ENCODE data around the gene ITPR1.

ITPR1 gene

DNA sequence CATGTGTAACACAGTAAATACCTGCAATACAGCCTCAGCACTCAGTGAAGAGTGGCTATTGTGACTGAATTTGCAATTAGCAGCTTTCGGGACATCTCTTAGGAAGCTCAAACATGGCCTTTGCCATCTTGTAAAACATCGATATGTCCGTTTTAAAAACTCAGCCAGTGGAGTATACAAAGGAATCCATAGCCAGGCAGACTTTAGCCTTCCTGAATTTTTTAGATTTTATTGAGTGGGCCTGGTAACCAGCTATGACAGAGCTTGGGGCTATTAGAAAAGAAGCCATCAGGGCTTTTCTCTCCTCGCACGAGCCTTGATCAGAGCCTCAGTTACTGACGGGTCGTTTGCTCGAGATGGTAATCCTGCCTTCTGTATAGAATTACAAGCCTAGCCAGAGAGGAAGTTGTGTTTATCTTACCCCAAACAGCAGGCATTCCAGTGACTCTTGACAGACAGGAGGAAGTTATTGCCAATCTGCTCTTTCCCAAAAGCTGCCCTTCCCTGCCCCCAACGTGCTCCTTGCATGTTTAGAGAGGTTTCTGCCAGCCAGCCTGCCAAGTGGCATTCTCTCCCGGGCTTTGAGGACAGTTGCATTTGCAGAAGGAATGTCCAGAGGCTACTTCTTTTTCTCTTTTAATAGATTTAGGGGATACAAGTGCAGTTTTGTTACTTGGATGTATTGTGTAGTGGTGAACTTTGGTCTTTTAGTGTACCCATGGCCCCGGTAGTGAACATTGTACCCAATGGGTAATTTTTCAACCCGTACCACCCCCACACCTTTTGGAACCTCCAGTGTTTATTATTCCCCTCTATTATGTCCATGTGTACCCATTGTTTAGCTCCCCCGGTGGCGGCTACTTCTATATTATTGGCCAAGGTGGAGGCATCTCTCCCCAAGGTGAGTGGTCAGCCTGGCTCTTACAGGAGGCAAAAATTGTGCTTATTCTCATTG lies 40.6 kb downstream of the ITPR1 start:
- no peak for DNase-seq (ENCODE audit: low read depth)

DNA sequence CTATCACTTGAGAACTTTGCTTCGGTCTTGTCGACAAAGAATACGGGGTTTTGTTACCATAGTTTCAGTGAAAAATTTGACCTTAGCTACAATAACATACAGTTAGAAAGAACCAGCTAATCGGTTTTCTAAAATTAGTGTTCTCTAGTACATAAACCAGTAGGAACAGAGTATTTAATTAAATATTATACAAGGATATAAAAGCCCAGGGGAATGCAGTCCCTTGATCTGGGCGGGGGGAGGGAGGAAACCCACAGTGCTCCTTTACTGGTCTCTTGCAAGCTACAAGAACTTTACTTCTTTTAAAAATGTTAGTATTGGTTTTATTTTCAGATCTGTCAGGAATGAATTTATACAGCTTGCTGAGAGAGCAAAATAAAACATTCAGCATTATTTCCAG lies 41.8 kb downstream of the ITPR1 start:
- DNase-seq (ENCODE audit: low read depth): no peak

DNA sequence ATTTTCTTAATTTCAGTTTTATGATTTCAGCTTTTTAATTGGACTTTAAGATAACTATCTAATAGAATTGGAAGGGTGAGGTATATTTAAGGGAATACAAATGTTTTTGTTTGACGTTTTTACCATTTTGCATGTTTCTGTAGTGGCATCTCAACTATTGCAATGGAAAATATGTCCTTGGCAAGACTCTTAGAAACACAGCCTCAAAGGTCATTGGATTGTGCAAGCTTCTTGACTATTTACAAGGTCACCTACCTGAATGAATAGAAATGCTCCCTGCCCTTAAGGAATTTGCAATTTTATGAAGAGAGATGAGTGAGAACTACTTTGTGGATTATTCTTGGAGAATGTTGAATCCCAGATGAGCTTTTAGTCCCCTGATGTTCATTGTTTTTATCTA lies 43.1 kb downstream of the ITPR1 start:
- no peak for DNase-seq (ENCODE audit: low read depth)

DNA sequence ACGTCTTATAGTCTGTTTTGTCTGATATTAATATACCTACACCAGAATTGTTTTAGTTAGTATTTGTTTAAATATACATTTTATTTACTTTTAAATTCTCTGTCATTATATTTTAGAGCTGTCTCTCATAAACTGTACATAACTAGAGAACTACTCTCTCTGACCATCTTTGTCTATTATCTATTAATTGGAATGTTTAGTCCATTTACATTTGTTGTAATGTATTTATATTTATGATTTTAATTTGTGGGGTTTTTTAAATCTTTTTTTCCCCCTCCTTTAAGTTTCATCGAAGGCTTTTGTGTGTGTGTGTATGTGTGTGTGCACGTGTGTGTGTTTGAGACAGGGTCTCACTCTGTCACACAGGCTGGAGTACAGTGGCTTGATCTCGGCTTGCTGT lies 47.1 kb downstream of the ITPR1 start:
- no peak for DNase-seq (ENCODE audit: low read depth)

DNA sequence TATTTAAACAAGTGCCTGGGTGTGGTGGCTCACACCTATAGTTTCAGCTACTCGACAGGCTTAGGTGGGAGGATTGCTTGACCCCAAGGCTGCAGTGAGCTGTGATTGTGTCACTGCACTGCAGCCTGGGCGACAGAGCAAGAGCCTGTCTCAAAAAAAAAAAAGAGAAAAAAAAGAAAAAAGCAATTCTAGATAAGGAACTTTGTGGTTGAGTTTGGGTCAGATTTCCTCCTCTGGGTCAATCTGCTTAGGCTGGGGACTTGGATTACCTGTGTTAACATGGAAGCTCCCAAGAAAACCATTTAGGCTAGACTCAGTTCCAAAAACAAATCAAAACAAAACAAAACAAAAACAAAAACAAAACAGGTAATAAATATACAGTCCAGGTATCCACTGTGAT lies 50.0 kb downstream of the ITPR1 start:
- no peak for DNase-seq (ENCODE audit: low read depth)

DNA sequence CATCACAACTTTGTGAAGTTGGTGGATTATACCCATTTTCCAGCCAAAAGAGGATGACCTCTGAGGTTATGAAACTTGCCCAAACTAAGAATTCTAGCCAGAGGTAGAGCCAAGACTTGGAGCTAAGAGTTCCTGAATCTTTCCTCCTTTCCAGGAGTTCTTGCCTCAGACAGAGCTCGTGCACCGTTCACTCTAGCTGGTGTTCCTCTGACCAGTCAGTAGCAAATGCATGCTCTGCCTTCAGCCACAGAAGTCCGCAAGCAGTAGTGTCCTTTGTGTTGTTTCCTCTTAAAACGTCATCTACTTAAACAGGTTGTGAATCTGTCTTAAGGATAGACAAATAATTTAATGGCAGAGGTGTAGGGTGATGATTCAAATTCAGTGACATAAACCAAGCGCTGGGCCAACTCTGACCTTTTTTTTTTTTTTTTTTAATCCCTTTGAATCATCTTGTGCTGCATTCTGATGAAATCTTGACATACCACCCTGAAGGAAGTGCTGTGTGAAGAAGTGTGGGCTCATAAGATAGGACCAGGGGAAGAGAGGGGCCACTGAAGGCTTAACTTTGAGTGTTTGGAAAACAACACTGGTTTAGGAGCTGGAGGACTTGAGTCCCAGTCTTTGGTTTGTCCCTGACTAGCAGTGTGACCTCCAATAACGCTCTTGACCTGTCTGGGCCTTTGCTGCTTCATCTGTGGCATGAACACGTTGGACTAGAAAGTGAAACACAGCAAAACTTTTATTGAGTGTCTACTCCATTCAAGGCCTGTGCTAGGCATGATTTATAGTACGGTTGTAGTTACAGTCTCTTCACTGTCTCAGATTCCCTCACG lies 53.4 kb downstream of the ITPR1 start:
- DNase-seq (ENCODE audit: low read depth): no peak

DNA sequence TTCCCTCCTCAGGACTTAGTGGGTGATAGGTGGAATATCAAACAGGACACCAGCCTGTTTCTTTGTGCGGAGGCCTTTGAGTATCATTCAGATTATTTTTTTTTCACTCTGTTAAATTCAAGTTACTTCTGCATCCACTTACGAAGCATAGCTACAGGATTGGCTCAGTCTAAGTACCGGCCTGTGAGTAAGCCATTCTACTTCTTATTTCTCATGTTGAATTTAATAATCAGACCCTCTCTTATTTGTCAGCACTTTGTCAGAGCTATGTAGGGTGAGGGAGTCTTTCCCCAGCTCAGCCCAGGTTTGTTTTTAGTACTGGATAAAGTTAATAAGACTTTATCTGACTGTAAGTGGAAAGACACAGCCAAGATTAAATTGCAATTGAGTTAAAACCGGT lies 54.7 kb downstream of the ITPR1 start:
- no peak for DNase-seq (ENCODE audit: low read depth)

DNA sequence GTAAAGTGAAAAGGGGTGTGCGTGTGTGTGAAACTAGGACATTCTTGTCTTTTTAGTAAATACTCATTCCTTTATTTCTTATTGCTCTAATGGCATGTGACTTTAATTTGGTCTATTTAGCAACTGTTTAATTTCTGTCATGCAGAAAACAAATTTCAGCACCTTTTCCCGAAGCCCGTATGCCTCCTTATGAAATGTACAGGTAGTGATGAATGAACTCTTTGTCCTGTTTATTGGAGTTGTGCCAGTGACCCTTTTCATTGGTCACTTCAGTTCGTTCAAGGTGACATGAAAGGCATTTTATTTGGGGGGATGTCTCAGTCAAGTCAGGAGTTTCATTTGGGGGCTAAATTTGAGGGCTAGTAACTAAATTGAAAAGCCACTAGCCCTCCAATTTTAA lies 55.2 kb downstream of the ITPR1 start:
- no peak for DNase-seq (ENCODE audit: low read depth)

DNA sequence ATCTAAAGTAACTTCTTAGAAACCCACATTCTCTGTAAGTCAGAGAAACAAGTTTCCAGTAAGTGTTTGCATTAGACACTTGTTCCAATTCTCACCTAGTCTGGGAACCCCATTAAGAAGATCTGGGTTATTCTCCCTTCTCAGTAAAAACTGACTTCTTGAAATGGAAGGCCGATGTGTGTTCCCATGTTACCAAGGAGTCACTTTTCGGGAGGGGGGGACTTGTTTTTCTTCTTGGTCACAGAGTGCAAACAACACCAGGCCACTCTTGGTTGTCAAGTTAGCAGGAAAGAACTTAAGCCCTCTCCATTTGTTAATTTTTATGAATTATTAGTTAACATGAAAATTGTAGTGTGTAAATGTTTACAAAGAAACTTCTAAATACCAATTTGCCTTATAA lies 55.6 kb downstream of the ITPR1 start:
- no peak for DNase-seq (ENCODE audit: low read depth)

DNA sequence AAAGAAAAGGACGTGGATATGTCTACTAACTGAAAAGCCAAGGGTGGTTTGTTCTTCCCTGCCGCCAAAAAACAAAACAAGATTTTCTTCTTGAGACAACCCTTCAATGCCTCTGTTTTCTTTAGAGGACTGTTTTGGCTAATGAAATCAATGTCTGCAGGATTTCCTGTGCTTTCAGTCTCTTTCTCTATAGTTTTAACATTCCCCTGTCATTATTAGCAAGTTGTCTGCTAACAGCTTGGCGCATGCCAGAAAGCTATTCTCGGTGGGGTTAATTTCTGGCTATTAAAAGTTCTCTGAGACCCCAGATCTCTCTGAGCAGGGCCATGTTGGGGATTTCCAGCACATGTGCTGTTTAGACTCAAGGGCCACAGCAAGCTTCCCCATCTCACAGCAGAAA lies 56.7 kb downstream of the ITPR1 start:
- DNase-seq (ENCODE audit: low read depth): no peak

DNA sequence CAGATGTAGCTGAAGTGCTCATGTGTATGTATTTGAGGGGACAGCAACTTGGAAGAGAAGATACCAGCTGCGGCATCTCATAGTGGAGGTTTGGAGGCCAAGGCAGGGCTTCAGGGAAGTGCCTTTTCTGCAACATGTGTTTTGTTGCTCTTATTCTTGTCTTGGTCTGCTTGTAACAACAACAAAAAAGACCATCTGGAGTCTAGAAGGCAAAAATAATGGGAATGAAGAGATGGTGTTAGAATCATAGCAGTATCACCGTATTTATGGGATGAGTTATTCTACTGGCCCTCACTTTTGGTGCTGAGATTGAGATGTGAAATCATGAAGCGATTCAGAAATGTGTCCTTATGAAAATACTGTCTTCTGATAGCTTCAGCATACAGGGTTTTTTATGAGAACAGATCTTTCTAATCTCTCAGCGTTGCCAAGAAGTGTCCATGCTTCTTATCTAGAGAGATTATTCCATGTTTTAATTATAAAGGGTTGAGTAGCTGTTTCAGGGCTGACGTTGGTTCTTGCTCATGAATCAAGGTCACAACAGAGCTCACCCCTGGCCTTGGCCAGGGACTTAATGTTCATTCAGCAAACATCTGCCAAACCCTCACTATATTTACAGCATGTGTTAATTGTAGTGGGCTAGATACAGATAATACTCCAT lies 58.0 kb downstream of the ITPR1 start:
- no peak for DNase-seq (ENCODE audit: low read depth)

DNA sequence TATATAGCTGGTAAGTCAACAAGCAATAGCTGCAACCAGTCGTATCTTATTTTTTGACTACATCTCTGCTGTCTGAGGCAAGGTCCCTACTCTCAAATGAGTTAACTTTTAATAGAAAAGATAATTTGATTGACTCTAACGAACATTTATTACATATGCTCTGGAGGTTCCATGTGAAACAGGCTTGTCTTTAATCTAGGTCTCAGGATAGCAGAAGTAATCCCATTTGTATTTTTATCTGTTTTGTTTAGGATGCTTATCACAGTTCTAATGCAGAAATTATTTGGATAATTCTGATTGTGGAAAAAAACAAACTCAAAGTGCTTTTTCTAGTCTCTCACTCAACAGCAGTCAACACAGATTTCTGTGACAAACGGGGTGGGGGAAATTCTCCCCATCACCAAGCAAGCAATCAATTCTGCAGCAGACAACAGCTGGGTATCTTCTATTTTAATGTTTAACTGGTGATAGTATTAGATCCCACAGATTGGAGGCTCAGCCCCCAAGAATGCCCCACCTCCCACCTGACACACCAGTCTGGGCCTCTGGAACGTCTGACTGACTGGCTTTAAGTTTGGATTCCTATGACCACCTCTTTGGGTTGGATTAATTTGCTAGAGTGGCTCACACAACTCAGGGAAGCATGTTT lies 58.8 kb downstream of the ITPR1 start:
- no peak for DNase-seq (ENCODE audit: low read depth)

DNA sequence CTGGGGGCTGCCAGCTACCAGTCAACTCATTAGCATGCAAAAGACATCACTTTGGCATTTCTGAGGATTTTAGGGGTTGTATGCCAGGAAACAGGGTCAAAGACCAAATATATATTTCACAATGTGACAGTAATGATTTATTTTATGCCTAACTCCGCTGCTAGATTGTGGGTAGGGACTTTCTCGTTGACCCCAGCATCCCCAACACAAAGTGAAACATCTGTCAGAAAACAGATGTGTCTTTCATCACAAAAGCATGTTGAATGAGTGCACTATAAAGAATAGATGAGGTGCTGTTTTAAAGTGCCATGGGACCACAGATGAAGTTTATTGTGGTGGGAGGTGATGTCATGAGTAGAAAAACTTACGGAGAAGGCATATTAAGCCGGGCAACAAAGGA lies 59.7 kb downstream of the ITPR1 start:
- no peak for DNase-seq (ENCODE audit: low read depth)

DNA sequence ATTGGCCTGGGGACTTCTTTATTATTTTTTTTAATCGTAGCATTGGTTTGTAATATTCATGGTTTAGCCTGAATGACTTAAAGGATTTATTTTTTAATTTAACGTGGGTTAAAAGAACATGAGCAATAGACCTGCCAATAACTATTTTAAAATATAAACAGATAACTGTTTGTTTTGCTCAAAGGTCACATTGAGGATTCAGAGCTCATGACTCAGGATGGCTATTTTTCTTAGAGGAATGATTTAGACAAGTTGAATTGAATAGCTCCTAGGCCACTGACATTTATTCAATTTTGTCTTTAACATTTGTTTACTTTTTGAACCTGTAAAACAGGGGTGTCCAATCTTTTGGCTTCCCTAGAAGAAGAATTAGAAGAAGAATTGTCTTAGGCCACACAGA lies 68.5 kb downstream of the ITPR1 start:
- DNase-seq (ENCODE audit: low read depth): no peak

DNA sequence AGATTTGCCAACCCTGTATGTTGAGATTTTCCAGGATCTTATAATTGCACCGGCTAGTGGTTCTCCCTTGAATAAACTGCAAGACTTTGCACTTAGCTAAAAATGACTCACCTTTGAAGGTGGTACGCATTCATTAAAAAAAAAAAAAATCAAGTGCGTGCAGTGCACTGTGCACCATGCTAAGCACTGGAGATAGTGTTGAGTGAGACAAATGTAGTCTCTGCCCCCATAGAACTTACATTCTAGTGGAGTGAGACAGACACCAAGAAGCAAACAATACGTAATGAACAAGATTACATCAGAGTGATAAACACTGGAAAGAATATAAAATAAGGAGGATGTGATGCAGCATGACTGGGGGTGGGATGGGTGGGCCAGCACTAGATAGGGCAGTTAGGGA lies 69.4 kb downstream of the ITPR1 start:
- DNase-seq (ENCODE audit: low read depth): no peak

DNA sequence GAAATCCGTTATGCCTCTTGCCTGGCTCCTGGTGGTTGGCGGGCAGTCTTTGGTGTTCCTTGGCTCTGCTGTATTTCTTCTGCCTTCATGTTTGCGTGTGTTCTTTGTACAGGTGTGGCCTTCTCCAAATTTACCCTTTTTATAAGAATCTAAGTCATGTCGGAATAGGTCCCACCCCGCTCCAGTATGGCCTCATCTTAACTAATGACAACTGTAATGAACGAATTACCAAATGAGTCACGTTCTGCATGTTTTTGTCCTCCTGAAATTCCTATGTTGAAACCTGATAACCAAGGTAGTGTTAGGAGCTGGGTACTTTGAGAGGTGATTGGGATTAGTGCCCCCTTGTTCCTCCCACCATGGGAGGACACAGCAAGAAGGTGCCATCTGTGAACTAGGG lies 71.1 kb downstream of the ITPR1 start:
- DNase-seq (ENCODE audit: low read depth): no peak

DNA sequence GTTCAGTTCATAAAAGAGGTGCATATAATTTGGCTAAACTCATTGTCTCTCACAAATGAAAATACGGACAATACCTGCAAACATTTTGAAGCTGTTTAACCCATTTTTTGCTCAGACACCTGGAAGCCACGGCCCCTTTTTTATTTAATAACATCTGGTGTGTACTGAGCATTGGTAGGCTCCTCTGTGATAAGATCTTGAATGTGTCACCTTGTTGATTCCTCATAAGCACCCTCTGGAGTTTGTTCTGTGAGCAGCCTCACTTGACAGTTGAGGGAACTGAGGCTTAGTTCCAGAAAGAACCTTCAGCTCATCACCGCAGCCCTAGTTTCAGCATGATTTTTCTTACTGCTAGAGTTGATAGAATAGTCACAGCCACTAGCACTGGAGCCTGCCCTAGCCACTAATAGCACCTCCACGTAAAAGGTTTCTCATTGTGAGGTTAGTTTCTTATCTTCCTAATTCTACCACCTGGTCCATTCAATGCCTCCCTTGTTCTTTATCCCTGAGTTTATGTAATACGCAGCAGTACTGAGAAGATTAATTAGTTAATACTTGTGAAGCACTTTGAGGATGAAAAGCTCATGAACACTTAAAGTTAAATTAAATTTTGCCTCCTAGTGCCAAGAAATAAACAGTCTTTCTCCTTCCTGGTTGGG lies 71.9 kb downstream of the ITPR1 start:
- no peak for DNase-seq (ENCODE audit: low read depth)

DNA sequence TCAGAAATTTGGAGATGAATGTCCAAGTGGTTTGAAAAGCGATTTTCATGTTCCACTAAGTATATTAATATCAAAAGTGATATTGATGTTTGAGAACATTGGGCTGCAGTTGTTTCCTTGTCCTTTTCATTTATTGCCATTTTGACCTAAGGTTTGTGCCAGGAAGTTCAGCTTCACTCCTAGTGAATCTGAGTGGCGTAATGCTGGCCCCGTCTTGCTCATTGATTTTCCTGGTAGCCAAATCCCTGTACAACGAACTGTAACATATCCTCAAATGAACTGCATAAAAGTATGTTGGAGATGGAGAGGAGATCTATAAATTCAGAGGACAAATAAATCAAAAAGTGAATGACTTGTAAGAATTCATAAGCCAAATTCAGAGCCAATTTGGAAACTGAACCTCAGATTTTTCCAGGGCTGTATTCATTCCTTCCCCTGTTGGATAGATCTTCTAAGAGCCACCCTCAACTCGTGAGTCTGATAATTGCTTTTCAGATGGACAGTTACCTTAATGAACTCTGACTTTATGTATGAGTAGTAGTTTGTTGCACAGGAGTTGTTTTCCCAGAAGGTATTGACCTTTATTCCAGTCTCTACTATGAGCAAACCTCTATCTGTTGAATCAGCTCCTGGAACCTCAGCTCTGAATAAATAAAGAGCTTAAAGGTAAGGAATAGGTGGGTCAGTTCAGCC lies 72.8 kb downstream of the ITPR1 start:
- no peak for DNase-seq (ENCODE audit: low read depth)

DNA sequence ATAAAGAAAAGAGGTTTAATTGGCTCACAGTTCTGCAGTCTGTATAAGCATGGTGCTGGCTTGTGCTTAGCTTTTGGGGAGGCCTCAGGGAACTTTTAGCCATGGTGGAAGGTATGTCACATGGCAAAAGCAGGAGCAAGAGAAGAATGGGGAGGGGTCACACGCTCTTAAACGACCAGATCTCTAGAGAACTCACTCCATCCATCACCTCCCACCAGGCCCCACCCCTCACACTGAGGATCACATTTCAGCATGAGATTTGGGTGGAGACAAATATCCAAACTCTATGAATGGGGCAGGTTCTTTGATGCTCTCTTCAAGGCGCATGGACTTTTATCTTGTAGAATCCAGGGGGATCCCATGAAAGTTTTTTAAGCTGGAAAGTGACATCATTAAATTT lies 75.7 kb downstream of the ITPR1 start:
- DNase-seq (ENCODE audit: low read depth): no peak

DNA sequence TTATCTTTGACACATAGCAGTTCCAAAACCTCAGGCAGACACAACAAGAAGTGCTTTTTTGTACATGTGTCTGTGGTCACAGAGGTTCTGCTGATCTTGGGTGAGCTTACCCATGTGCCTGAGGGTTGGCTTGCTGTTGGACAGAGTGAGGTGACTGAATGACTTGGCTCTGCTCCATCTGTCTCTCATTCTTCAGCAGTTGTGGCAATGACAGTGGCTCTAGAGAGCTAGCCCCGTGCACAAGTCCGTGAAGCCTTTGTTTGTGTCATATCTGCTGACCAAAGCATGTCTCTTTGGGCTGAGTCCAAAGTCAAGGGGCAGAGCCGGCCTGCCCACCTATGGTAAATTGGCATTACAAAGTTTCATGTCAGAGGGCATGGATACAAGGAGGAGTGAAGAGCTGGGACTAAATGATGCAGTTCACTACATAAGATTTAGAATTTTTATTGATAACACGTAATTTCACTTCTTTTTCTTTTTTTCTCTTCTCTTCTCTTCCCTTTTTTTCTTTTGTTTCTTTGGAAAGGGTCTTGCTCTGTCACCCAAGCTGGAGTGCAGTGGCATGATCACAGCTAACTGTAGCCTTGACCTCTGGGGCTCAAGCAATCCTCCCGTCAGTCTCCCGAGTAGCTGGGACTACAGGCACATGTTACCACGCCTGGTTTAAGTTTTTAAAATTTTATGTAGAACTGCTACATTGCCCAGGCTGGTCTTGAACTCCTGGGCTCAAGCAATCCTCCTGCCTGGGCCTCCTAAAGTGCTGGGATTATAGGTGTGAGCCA lies 77.9 kb downstream of the ITPR1 start:
- DNase-seq (ENCODE audit: low read depth): peak; percentile 3

Measured in stimulated activated CD8-positive, alpha-beta memory T cell treated with anti-CD3 and anti-CD28 coated beads, Interleukin-12 subunit alpha, Interleukin-12 subunit beta, amount 100 ng/mL, for 4 hours (primary cell).